NT2/D1 (cell line): ENCODE measurements around the gene MICAL2.

Experiments used
- DNase-seq: peaks from one replicate; pipeline ENCODE4 v3.0.0-alpha.2; 2011; ENCODE audit warnings: low read depth, low spot score
- H3K27me3 ChIP-seq: 2 replicates; pipeline ENCODE4 v1.6.0; 2011; ENCODE audit warnings: mild to moderate bottlenecking; ENCODE audit not compliant: insufficient read length, insufficient read depth
- H3K36me3 ChIP-seq: 2 replicates; pipeline ENCODE4 v1.6.1; 2011; ENCODE audit warnings: mild to moderate bottlenecking, low read length, mixed read lengths; ENCODE audit not compliant: insufficient read depth, insufficient read length
- H3K4me1 ChIP-seq: 2 replicates; pipeline ENCODE4 v1.5.1; 2011; ENCODE audit not compliant: insufficient read depth, insufficient read length
- H3K4me3 ChIP-seq: 2 replicates; pipeline ENCODE4 v1.5.1; 2011; ENCODE audit warnings: low read depth; ENCODE audit not compliant: insufficient read length
- H3K9ac ChIP-seq: 2 replicates; pipeline ENCODE4 v1.6.0; 2011; ENCODE audit warnings: low read depth; ENCODE audit not compliant: insufficient read length
- H3K9me3 ChIP-seq: 2 replicates; pipeline ENCODE4 v1.5.1; 2011; ENCODE audit warnings: mild to moderate bottlenecking, low read length; ENCODE audit not compliant: insufficient read depth
- SUZ12 ChIP-seq: IDR thresholded peaks from 2 replicates; pipeline ENCODE4 v1.6.1; 2011; ENCODE audit not compliant: insufficient read length, insufficient read depth; ENCODE audit errors: extremely low read depth
- YY1 ChIP-seq: IDR thresholded peaks from 2 replicates; pipeline ENCODE4 v1.6.1; 2011; ENCODE audit not compliant: insufficient read length, insufficient read depth
- ZNF274 ChIP-seq: IDR thresholded peaks from 2 replicates; pipeline ENCODE4 v1.6.1; 2011; ENCODE audit warnings: mild to moderate bottlenecking, low read depth, low read length

The MICAL2 gene

DNA sequence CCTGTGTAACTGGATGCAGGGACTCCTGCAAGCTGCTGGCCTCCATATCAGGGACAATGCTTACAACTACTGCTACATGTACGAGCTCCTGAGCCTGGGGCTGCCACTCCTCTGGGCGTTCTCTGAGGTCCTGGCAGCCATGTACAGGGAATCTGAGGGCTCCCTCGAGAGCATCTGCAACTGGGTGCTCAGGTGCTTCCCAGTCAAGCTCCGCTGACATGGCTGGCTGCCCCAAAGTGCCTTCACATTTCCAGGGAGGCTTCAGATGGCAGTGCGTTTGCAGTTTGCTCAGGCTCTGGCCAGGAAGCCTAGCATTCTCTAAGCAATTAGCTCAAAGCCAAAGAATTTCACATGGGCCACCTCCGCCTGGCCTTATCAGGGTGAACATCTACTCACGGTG lies 149.6 kb downstream of the MICAL2 start:
- peaks cover 36% of the 10 kb centered on the region for H3K36me3 ChIP-seq
- no peak for DNase-seq
- TF ChIP-seq ZNF274: no peak
- no peak for TF ChIP-seq SUZ12
- no peak for TF ChIP-seq YY1

DNA sequence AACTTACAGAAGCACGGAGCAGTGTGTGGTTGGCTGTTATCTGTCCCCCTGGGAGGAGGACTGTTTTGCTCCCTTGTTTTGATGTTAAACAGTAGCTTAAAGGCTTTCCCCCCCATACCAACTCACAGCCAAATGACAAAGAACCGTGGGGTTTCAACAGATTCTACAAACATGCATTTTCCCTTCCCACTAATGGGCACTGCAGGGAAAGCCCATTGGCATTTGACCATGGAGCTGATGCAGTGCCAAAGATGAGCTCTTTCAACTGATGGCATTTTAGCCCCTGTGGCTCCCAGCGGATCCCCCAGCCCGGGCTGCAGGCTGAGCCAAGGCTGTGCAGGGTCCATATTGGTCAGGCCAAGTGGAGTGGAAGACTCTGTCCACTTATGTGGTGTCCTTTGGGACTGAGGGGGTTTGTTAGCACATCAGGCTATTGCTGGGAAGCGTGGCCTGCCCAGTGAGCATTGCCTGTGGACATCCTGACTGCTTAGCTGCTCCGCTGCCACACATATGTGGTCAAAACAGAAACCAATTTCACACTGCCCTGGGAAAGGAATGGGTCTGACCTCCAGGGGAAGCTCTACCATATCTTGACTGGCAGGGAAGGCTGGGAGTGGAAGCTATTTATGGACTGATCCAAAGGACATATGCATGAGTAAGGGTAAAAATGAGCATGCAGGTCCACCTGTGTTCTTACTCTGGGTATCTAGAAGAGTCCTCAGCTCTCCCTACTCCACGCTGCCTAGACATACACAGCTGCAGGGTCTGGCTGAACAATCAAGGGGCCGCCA lies 150.5 kb downstream of the MICAL2 start:
- Histone ChIP-seq H3K9ac (no peak overlapping the region), H3K9me3 (no peaks in the 10 kb centered on the region), H3K4me1 (peaks cover 4% of the 10 kb centered on the region), H3K27me3 (no peaks in the 10 kb centered on the region), H3K4me3 (no peak overlapping the region), H3K36me3 (peaks cover 36% of the 10 kb centered on the region)
- TF ChIP-seq YY1 (no peak), ZNF274 (no peak), SUZ12 (no peak)
- DNase-seq: no peak

More for the DNA sequence above, 149.6 kb downstream of the MICAL2 start:
- Histone ChIP-seq H3K4me1 (peaks cover 4% of the 10 kb centered on the region), H3K4me3 (no peak overlapping the region), H3K27me3 (no peaks in the 10 kb centered on the region), H3K9ac (no peak overlapping the region), H3K9me3 (no peaks in the 10 kb centered on the region)

DNA sequence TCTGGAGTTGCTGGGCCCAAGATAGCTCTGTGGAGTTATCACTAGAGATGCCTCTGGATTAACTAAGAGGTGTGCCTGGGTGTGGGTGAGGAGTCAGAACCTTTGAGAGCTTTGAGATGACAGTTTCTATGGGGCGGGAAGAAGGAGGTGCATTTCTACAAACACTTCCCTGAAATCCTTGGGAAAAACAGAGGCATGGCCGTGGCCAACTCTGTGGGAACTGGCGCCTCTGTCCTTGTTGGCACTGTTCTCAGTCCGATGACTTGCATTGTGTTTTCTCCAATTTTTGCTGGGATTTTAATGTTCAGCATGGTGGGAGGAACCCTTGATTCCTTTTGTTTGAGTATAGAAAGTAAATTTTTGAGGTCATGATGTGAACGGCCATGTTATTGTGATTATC lies 151.2 kb downstream of the MICAL2 start:
- DNase-seq: no peak
- H3K27me3 ChIP-seq: no peaks in the 10 kb centered on the region
- H3K9me3 ChIP-seq: no peaks in the 10 kb centered on the region
- H3K9ac ChIP-seq: no peak overlapping the region
- H3K36me3 ChIP-seq: peaks cover 35% of the 10 kb centered on the region
- peaks cover 4% of the 10 kb centered on the region for H3K4me1 ChIP-seq
- H3K4me3 ChIP-seq: no peak overlapping the region
- TF ChIP-seq YY1: no peak
- TF ChIP-seq ZNF274: no peak
- TF ChIP-seq SUZ12: no peak

DNA sequence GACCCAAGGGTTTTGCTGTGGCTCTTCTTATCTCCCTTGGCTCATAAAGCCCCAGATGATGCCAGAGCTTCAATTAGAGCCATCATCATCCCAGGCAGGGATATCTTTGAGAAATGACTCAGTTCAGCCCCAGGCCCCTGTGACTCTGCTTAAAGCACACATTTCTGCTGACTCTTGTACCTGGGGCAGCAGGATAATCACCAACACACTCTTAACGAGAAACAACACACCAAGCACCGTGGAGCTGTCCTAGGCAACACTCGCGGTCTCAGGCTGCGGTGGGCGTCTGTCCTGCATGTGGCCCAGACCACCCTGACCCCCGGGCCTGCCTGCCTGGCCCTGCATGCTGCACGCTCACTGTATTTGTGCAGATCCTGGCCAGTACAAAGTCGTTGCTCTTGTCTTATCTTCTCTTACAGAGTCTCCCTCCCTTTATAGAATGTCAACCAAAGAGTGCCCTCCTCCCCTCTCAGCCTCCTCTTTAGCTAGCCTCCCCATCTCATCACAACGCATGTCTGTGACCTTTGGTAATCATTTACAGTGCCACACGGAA lies 152.8 kb downstream of the MICAL2 start:
- H3K36me3 ChIP-seq: peaks cover 26% of the 10 kb centered on the region
- no peak for DNase-seq
- H3K9ac ChIP-seq: no peak overlapping the region

DNA sequence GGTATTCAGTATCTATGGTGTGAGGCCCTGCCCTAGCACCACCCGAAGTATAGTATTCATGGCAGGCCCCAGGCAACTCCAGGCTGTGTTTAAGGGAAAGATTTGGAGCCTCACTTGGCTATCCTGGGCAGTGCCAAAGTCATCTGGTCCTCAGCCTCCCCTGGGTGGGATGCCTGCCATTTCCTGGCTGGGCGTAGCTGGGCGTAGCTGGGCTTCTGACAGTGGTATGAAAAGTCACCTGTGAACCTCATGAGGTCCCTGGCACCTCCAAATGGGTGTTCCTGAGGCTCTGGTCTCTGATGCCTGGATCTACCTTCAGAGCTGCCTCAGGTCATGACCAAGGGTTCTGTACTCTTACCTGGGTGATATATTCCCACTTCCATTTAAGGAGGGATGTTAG lies 154.0 kb downstream of the MICAL2 start:
- Histone ChIP-seq H3K9ac (no peak overlapping the region), H3K27me3 (no peaks in the 10 kb centered on the region), H3K9me3 (no peaks in the 10 kb centered on the region), H3K36me3 (peaks cover 23% of the 10 kb centered on the region), H3K4me3 (no peak overlapping the region), H3K4me1 (peaks cover 4% of the 10 kb centered on the region)
- no peak for DNase-seq
- no peak for TF ChIP-seq SUZ12
- TF ChIP-seq YY1: no peak
- TF ChIP-seq ZNF274: no peak

More for the DNA sequence above, 152.8 kb downstream of the MICAL2 start:
- H3K4me1 ChIP-seq: peaks cover 4% of the 10 kb centered on the region
- TF ChIP-seq YY1 (no peak), SUZ12 (no peak), ZNF274 (no peak)
- no peak overlapping the region for H3K4me3 ChIP-seq
- no peaks in the 10 kb centered on the region for H3K9me3 ChIP-seq
- no peaks in the 10 kb centered on the region for H3K27me3 ChIP-seq

DNA sequence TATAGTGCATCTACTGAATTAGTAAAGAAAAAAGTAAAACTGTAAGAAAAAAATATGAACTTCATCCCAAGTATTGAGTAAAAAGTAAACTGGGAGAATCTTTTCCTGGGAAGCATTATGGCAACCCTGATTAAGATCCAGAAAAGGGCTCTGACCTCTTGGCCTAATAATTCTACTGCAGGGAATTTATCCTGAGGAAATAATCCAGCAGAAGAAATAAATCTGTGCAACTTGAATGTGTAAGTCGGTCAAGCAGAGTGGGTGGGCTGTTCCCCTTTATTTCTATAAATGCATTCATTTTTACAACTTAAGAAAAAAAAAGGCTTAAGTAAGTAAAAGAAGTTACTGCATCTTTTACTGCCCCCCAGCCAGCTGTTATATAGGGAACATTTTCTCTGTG lies 155.7 kb downstream of the MICAL2 start:
- H3K4me3 ChIP-seq: no peak overlapping the region
- no peak overlapping the region for H3K9ac ChIP-seq
- peaks cover 2% of the 10 kb centered on the region for H3K4me1 ChIP-seq
- no peaks in the 10 kb centered on the region for H3K27me3 ChIP-seq
- H3K36me3 ChIP-seq: peaks cover 14% of the 10 kb centered on the region
- H3K9me3 ChIP-seq: no peaks in the 10 kb centered on the region
- TF ChIP-seq SUZ12: no peak
- TF ChIP-seq YY1: no peak
- no peak for TF ChIP-seq ZNF274
- no peak for DNase-seq

DNA sequence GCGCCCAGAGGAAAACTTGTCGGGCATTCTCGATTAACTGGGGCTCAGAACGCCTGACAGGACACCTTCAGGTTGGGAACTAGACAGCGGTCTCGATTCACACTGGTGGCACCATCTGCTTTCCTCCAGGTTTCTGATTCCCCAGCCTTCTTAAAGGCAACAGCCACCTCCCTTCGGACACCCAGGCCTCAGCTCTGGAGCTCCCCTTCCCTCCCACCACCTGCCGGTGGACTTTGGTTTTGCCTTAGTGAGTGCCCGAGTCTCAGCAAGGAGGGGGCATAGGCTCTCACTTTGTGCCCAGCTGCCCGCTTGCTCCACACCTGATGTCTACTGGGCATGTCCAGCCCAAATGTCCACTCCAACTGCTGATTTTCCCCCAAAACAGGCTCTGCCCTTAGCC lies 156.6 kb downstream of the MICAL2 start:
- no peaks in the 10 kb centered on the region for H3K9me3 ChIP-seq
- TF ChIP-seq ZNF274 (no peak), SUZ12 (no peak), YY1 (no peak)
- no peaks in the 10 kb centered on the region for H3K27me3 ChIP-seq
- no peak for DNase-seq
- H3K4me1 ChIP-seq: peaks cover 2% of the 10 kb centered on the region
- peaks cover 6% of the 10 kb centered on the region for H3K36me3 ChIP-seq
- H3K4me3 ChIP-seq: no peak overlapping the region
- H3K9ac ChIP-seq: no peak overlapping the region
